Transverse colon (tissue), 4 donors: ENCODE results near the gene N4BP2.

Experiments used
- CTCF ChIP-seq, 5 experiments: fragments of 200-600 bp in 3 of 5; fragments of 450-650 bp in 2 of 5; sonication (generic) in 3 of 5; IDR thresholded peaks; 1 replicate in 2 of 5; 2 replicates in 3 of 5; pipeline ENCODE4 v1.5.1; 2016 to 2017; ENCODE audit warnings: antibody characterized with exemption in 5 of 5, inconsistent platforms in 3 of 5, mild to moderate bottlenecking in 2 of 5, moderate library complexity in 1 of 5
- EP300 ChIP-seq: sonication (generic); formaldehyde crosslinking; IDR thresholded peaks from one replicate; pipeline ENCODE4 v1.6.1; 2017; ENCODE audit warnings: antibody characterized with exemption, low read depth
- POLR2A ChIP-seq: fragments of 450-650 bp; IDR thresholded peaks from one replicate; pipeline ENCODE4 v1.6.1; 2016; ENCODE audit warnings: antibody characterized with exemption, mild to moderate bottlenecking, moderate library complexity
- POLR2AphosphoS5 ChIP-seq, 3 donors: sonication (generic); formaldehyde crosslinking; IDR thresholded peaks; one replicate each; pipeline ENCODE4 v1.6.1; 2016; ENCODE audit warnings: antibody characterized with exemption in 3 of 3

GRCh38 chr4:40122941-40123340, 66.3 kb downstream of the N4BP2 start:
- TF ChIP-seq POLR2A (no peak), CTCF (IDR thresholded peaks at IDR 0.05) (no peak), EP300 (no peak), POLR2AphosphoS5 (IDR thresholded peaks at IDR 0.05) (no peak)
